CD14-positive monocyte (primary cell): Measurements from ENCODE around the gene PHOX2B. TPM values are rescaled to one million over a fixed set of nuclear protein-coding genes. Genes with fewer than 3 reads are reported as not detected.

Experiments
- DNase-seq, 3 donors: peaks; one replicate each; pipeline ENCODE4 v3.0.0-alpha.2; 2011 to 2022
- H2AFZ ChIP-seq: 2 replicates; pipeline ENCODE4 v1.6.0; 2012; ENCODE audit warnings: mild to moderate bottlenecking, low read depth, low read length, inconsistent platforms; ENCODE audit not compliant: insufficient read depth, poor library complexity, severe bottlenecking
- H3K27ac ChIP-seq, 2 donors: 1 replicate in 1 of 2; 2 replicates in 1 of 2; pipeline ENCODE4 v1.5.1; 2012 to 2013; ENCODE audit warnings: low read length in 2 of 2, control low read depth in 1 of 2, inconsistent platforms in 1 of 2, low read depth in 1 of 2, mild to moderate bottlenecking in 1 of 2
- H3K27me3 ChIP-seq, 2 donors: one replicate each; pipeline versions ENCODE4 v1.6.0 to v1.6.1; 2011 to 2013; ENCODE audit warnings: low read length in 2 of 2; ENCODE audit not compliant: control insufficient read depth in 2 of 2, insufficient read depth in 2 of 2
- H3K36me3 ChIP-seq, 2 donors: replicated peaks in 1 of 2; 1 replicate in 1 of 2; 2 replicates in 1 of 2; pipeline versions ENCODE4 v1.5.1 to v1.6.1; 2012 to 2013; ENCODE audit warnings: low read length in 2 of 2, control low read depth in 1 of 2, inconsistent platforms in 1 of 2, mild to moderate bottlenecking in 1 of 2; ENCODE audit not compliant: insufficient read depth in 2 of 2, control insufficient read depth in 1 of 2
- H3K4me1 ChIP-seq, 2 donors: 1 replicate in 1 of 2; 2 replicates in 1 of 2; pipeline versions ENCODE4 v1.5.1 to v1.6.1; 2012 to 2013; ENCODE audit warnings: low read length in 2 of 2, control low read depth in 1 of 2, inconsistent platforms in 1 of 2, mild to moderate bottlenecking in 1 of 2, moderate library complexity in 1 of 2; ENCODE audit not compliant: insufficient read depth in 2 of 2, control insufficient read depth in 1 of 2
- H3K4me2 ChIP-seq: replicated peaks from 2 replicates; pipeline ENCODE3; 2012; ENCODE audit warnings: low read length, moderate library complexity, mild to moderate bottlenecking; ENCODE audit not compliant: poor library complexity, severe bottlenecking; ENCODE audit errors: extremely low read depth
- H3K4me3 ChIP-seq, 3 experiments: fragments of 200-600 bp in 1 of 3; sonication (generic) in 1 of 3; replicated peaks in 1 of 3; 1 replicate in 2 of 3; 2 replicates in 1 of 3; pipeline ENCODE4 v1.5.1; 2011 to 2013; ENCODE audit warnings: low read length in 3 of 3, mild to moderate bottlenecking in 3 of 3, control low read depth in 2 of 3, low read depth in 2 of 3, inconsistent platforms in 1 of 3, moderate library complexity in 1 of 3
- H3K79me2 ChIP-seq: 2 replicates; pipeline ENCODE4 v1.6.0; 2012; ENCODE audit warnings: mild to moderate bottlenecking, control low read depth, inconsistent platforms, low read length, moderate library complexity; ENCODE audit not compliant: insufficient read depth
- H3K9ac ChIP-seq: 2 replicates; pipeline ENCODE4 v1.6.0; 2017; ENCODE audit warnings: low read length, mild to moderate bottlenecking; ENCODE audit not compliant: insufficient read depth, poor library complexity, severe bottlenecking
- H3K9me3 ChIP-seq, 2 donors: replicated peaks in 1 of 2; 1 replicate in 1 of 2; 2 replicates in 1 of 2; pipeline versions ENCODE4 v1.5.1 to v1.6.1; 2012 to 2013; ENCODE audit warnings: low read length in 2 of 2, control low read depth in 1 of 2; ENCODE audit not compliant: control insufficient read depth in 1 of 2, insufficient read depth in 1 of 2
- H4K20me1 ChIP-seq: 2 replicates; pipeline ENCODE4 v1.6.0; 2012; ENCODE audit warnings: mild to moderate bottlenecking, low read length, control low read depth, moderate library complexity; ENCODE audit not compliant: insufficient read depth
- H3K27ac Mint-ChIP-seq, 7 donors: one replicate each; pipeline ENCODE4 v1.8.0; 2020; ENCODE audit warnings: mild to moderate bottlenecking in 7 of 7, mixed read lengths in 7 of 7, moderate library complexity in 6 of 7, inconsistent platforms in 2 of 7
- H3K27me3 Mint-ChIP-seq, 3 donors: one replicate each; pipeline ENCODE4 v1.8.0; 2021 to 2022; ENCODE audit warnings: low read depth in 3 of 3, mild to moderate bottlenecking in 3 of 3, mixed read lengths in 3 of 3, moderate library complexity in 3 of 3, inconsistent platforms in 1 of 3
- H3K36me3 Mint-ChIP-seq, 2 donors: one replicate each; pipeline ENCODE4 v1.8.0; 2020; ENCODE audit warnings: mixed read lengths in 2 of 2, inconsistent platforms in 1 of 2, mild to moderate bottlenecking in 1 of 2
- H3K4me1 Mint-ChIP-seq: one replicate; pipeline ENCODE4 v1.8.0; 2020; ENCODE audit warnings: mild to moderate bottlenecking, mixed read lengths
- H3K4me3 Mint-ChIP-seq, 2 donors: one replicate each; pipeline ENCODE4 v1.8.0; 2020; ENCODE audit warnings: mild to moderate bottlenecking in 2 of 2, mixed read lengths in 2 of 2, moderate library complexity in 1 of 2
- H3K9me3 Mint-ChIP-seq, 7 donors: one replicate each; pipeline ENCODE4 v1.8.0; 2020 to 2022; ENCODE audit warnings: mixed read lengths in 7 of 7, mild to moderate bottlenecking in 6 of 7, moderate library complexity in 6 of 7, inconsistent platforms in 2 of 7
- CTCF ChIP-seq: fragments of 200-600 bp; IDR thresholded peaks from one replicate; pipeline ENCODE4 v1.8.0; 2022; ENCODE audit warnings: antibody characterized with exemption, mild to moderate bottlenecking
- WGBS: methylation state at CpG from one replicate; pipeline ENCODE4 v1.1.5; 2013; ENCODE audit warnings: missing lambda C conversion rate; ENCODE audit not compliant: insufficient coverage; 5-methylcytosine and 5-hydroxymethylcytosine counted together
- intact Hi-C, 2 donors: fragments of 100-400 bp; cut with micrococcal nuclease; formaldehyde crosslinking; loops; one replicate each; pipeline versions ENCODE4 v1.15.0 to v1.15.1; 2023
- polyA plus RNA-seq, 3 donors: library from polyadenylated mRNA; depleted of rRNA in 1 of 3; unstranded in 2 of 3; stranded (reverse) in 1 of 3; fragments of 300-500 nt in 2 of 3; fragments of >200 nt in 1 of 3; fragmentation: Illumina TruSeq in 2 of 3; gene quantifications; 1 replicate in 2 of 3; 2 replicates in 1 of 3; pipeline ENCODE4 v1.2.3, GENCODE V29; 2012 to 2021

The PHOX2B gene
- polyA plus RNA-seq, 3 donors = not detected

- Histone ChIP-seq H3K4me3 (no peak overlapping the region), H3K27me3 (peaks cover 4% of the 10 kb centered on the region in 2 donors), H3K4me1 (no peaks in the 10 kb centered on the region), H3K27ac (no peak overlapping the region), H3K9ac (no peak overlapping the region), H3K79me2 (no peaks in the 10 kb centered on the region), H3K36me3 (no peaks in the 10 kb centered on the region), H3K4me2 (no peak overlapping the region), H4K20me1 (no peaks in the 10 kb centered on the region), H3K9me3 (no peaks in the 10 kb centered on the region), H2AFZ (no peak overlapping the region)
- Mint-ChIP-seq H3K27me3 (peaks cover 6 to 35% (median 7%) of the 10 kb centered on the region in 3 donors), H3K4me3 (no peak overlapping the region), H3K9me3 (peaks cover 0 to 4% (median 0%) of the 10 kb centered on the region in 7 donors), H3K27ac (no peak overlapping the region), H3K4me1 (no peaks in the 10 kb centered on the region), H3K36me3 (no peaks in the 10 kb centered on the region)
- TF ChIP-seq CTCF = no peak
- no CpG with 5 or more reads among the region's 5 CpGs for WGBS
- intact Hi-C loops = no loop called here
- DNase-seq = no peak
Observed at GRCh38 chr4:41709844-41710481, 38.6 kb downstream of the PHOX2B start.

GRCh38 chr4:41703785-41704184 lies 44.7 kb downstream of the PHOX2B start:
- no peak for TF ChIP-seq CTCF
- no peak overlapping the region for H3K4me2 ChIP-seq
- WGBS = 100% methylated on average over 1 of the region's 3 CpGs

More at GRCh38 chr4:41703785-41704184, 44.7 kb downstream of the PHOX2B start:
- no peaks in the 10 kb centered on the region for H3K4me1 Mint-ChIP-seq
- Histone ChIP-seq H4K20me1 (no peaks in the 10 kb centered on the region), H2AFZ (no peak overlapping the region), H3K79me2 (no peaks in the 10 kb centered on the region), H3K9me3 (no peaks in the 10 kb centered on the region), H3K9ac (no peak overlapping the region), H3K36me3 (no peaks in the 10 kb centered on the region), H3K4me3 (no peak overlapping the region), H3K27me3 (peaks cover 0 to 23% of the 10 kb centered on the region in 2 donors), H3K4me1 (no peaks in the 10 kb centered on the region), H3K27ac (no peak overlapping the region)
- no peak for DNase-seq
- peaks cover 0 to 2% (median 0%) of the 10 kb centered on the region in 7 donors for H3K9me3 Mint-ChIP-seq
- H3K27me3 Mint-ChIP-seq = peaks cover 16 to 42% (median 23%) of the 10 kb centered on the region in 3 donors
- H3K4me3 Mint-ChIP-seq = no peak overlapping the region
- intact Hi-C loops = no loop called here
- H3K36me3 Mint-ChIP-seq = no peaks in the 10 kb centered on the region
- H3K27ac Mint-ChIP-seq = no peak overlapping the region
